Lower leg skin (tissue), 4 donors: ENCODE measurements around the gene MEAK7. TPM values are rescaled to one million over a fixed set of nuclear protein-coding genes. Genes with fewer than 3 reads are reported as not detected.

Source experiments
- DNase-seq, 2 donors: peaks; one replicate each; pipeline ENCODE4 v3.0.0-alpha.2; 2019; ENCODE audit warnings: low spot score in 2 of 2
- H3K4me3 ChIP-seq: fragments of 200-600 bp; sonication (generic); 2 replicates; pipeline ENCODE4 v1.5.1; 2017; ENCODE audit warnings: mild to moderate bottlenecking, low read depth; ENCODE audit not compliant: poor library complexity, severe bottlenecking
- POLR2A ChIP-seq, 2 donors: fragments of 450-650 bp; IDR thresholded peaks; one replicate each; pipeline ENCODE4 v1.6.1; 2016 to 2017; ENCODE audit warnings: antibody characterized with exemption in 2 of 2, mild to moderate bottlenecking in 1 of 2, moderate library complexity in 1 of 2
- WGBS, 2 donors: methylation state at CpG; one replicate each; pipeline ENCODE4 v1.1.5; 2018; 5-methylcytosine and 5-hydroxymethylcytosine counted together
- intact Hi-C: fragments of 100-400 bp; cut with DNase I; formaldehyde crosslinking; loops from one replicate; pipeline ENCODE4 v1.15.0; 2023; ENCODE audit warnings: low total_unique reads
- total RNA-seq, 4 donors: library from RNA; depleted of rRNA; stranded (reverse); fragments of >200 nt; gene quantifications; one replicate each; pipeline ENCODE4 v1.1.0, GENCODE V29; 2016
- TF ChIP-seq, protein P1 (sequence below), 3 donors: fragments of 450-650 bp; IDR thresholded peaks; one replicate each; pipeline ENCODE4 v1.5.1; 2016; ENCODE audit warnings: antibody characterized with exemption in 3 of 3, mild to moderate bottlenecking in 3 of 3, moderate library complexity in 2 of 3

MEAK7 gene
- total RNA-seq, 4 donors from 2014 or later, result 10.2 to 20.8 (median 14.9) TPM

DNA sequence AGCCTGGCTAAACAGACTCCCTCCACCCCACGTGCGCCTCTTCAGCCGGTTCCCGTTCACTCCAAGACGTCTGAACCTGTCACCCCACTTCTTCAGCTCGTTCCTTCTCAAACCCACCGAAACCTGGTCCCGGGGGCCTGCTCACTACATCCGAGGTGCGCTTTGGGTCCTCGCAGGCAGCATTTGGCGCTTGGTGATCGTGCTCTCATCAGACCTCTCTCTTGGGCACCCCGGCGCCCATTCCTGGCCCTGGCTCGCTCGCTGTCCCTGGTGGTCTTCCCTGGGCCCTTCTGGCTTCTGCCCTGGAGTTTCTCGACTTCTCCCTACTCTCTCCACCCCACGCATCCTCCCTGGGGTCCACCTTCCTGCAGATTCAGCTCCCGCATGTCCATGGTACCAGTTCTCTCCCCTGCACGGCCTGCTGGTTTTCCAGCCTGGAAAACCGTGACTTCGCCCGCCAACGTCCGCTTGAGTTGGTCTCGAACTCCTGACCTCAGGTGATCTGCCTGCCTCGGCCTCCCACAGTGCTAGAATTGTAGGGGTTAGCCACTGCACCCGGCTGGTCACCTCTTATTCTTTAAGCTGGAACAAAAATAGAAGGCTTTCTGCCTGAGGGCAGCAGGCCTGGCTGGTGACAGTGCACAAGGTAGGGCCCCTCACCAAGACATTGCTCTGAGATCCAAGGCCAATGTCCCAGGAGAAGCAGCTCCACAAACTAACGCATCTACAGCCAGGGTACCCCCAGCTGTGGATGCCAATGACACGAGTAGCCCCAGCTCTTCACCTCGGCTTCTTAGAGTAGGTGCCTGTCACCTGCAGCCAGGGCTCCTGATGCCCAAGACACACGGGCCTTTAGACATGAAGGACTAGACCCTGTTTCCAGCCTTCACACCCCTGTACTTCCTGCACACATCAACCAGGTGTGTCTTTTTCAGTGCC lies 1.1 kb upstream of the MEAK7 start:
- intact Hi-C loops, result no loop called here
- 68% methylated on average over 33 of the region's 33 CpGs for WGBS, 2 donors
- peak in 1 of 2 donors; percentile 83 for DNase-seq

DNA sequence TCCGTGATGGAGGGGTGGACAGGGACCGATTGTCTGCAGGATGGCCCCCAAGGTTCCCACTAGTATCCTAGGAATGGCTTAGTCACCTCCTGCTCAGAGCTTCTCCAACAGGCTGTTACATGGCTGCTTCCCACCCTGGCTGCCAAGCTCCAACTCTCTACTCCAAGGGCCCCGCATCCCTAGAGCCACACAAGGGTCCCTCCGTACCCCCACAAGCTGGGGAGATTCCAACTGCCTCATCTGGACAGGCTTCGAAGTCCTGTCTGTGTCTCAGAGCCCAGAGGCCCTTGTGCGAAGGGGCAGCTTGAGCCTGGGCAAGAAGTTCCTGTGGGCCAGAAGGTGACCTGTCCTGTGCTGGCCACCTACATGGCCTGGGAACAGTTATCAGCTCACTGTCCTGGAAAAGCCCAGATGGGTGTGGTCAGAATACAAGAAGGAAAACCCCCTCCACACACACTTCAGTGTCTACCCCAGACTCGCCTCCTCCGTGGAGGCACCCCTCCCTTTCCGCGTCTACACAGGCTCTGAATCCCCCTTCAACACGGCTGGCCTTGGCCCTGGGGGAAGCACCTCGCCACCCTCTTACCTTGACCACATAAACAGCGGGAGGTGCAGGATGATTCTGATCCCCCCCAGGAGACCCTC lies 586 bp downstream of the MEAK7 start:
- TF ChIP-seq, protein P1, sequence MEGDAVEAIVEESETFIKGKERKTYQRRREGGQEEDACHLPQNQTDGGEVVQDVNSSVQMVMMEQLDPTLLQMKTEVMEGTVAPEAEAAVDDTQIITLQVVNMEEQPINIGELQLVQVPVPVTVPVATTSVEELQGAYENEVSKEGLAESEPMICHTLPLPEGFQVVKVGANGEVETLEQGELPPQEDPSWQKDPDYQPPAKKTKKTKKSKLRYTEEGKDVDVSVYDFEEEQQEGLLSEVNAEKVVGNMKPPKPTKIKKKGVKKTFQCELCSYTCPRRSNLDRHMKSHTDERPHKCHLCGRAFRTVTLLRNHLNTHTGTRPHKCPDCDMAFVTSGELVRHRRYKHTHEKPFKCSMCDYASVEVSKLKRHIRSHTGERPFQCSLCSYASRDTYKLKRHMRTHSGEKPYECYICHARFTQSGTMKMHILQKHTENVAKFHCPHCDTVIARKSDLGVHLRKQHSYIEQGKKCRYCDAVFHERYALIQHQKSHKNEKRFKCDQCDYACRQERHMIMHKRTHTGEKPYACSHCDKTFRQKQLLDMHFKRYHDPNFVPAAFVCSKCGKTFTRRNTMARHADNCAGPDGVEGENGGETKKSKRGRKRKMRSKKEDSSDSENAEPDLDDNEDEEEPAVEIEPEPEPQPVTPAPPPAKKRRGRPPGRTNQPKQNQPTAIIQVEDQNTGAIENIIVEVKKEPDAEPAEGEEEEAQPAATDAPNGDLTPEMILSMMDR (IDR thresholded peaks at IDR 0.05), result no peak
- TF ChIP-seq POLR2A (IDR thresholded peaks at IDR 0.05), result no peak
- peak overlapping the region; percentile 63 for H3K4me3 ChIP-seq
- WGBS, 2 donors, result 32 to 36% methylated on average over 12 to 13 of the region's 13 CpGs
- intact Hi-C loops, result no loop called here
- no peak for DNase-seq

More for the DNA sequence above, 1.1 kb upstream of the MEAK7 start:
- no peak for TF ChIP-seq POLR2A (IDR thresholded peaks at IDR 0.05)
- TF ChIP-seq, protein P1 (IDR thresholded peaks at IDR 0.05), result no peak
- H3K4me3 ChIP-seq, result peak overlapping the region; percentile 10

DNA sequence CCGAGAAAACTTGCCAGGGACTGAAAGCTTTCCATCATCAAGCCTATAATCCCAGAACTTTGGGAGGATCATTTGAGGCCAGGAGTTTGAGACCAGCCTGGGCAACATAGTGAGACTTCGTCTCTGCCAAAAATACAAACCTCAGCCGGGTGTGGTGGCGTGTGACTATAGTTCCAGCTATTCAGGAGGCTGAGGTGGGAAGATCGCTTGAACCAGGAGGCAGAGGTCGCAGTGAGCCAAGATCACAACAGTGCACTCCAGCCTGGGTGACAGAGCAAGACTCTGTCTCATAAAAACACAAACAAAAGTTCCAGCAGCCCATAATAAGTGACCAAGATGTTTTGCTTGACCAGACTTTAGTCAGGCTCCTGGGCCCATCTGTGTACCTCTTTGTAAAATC lies 1.9 kb downstream of the MEAK7 start:
- WGBS, 2 donors, result 64 to 77% methylated on average over 6 of the region's 6 CpGs
- TF ChIP-seq, protein P1 (IDR thresholded peaks at IDR 0.05), result no peak
- no peak for TF ChIP-seq POLR2A (IDR thresholded peaks at IDR 0.05)
- intact Hi-C loops, result no loop called here
- H3K4me3 ChIP-seq, result no peak overlapping the region
- DNase-seq, result no peak

- H3K4me3 ChIP-seq, result no peak overlapping the region
- 85 to 87% methylated on average over 13 of the region's 13 CpGs for WGBS, 2 donors
- no peak for TF ChIP-seq POLR2A (IDR thresholded peaks at IDR 0.05)
- TF ChIP-seq, protein P1 (IDR thresholded peaks at IDR 0.05), result no peak
- no peak for DNase-seq
- intact Hi-C loops, result no loop called here
Observed at GRCh38 chr16:84502075-84502474, 2.4 kb downstream of the MEAK7 start.

GRCh38 chr16:84501077-84501735 lies 3.3 kb downstream of the MEAK7 start:
- no peak overlapping the region for H3K4me3 ChIP-seq
- DNase-seq, result peak in 1 of 2 donors; percentile 46
- intact Hi-C loops, result no loop called here
- TF ChIP-seq POLR2A (IDR thresholded peaks at IDR 0.05), result no peak
- TF ChIP-seq, protein P1 (IDR thresholded peaks at IDR 0.05), result no peak
- 75 to 87% methylated on average over 12 of the region's 12 CpGs for WGBS, 2 donors
